Right lobe of liver (tissue), 4 donors: ENCODE results near the gene SPDL1.

ENCODE experiments used
- CTCF ChIP-seq, 4 donors: fragments of 200-600 bp in 3 of 4; fragments of 450-650 bp in 1 of 4; IDR thresholded peaks; one replicate each; pipeline versions ENCODE4 v1.5.1 to v1.8.0; 2016 to 2022; ENCODE audit warnings: antibody characterized with exemption in 4 of 4, mild to moderate bottlenecking in 2 of 4
- POLR2A ChIP-seq: fragments of 450-650 bp; IDR thresholded peaks from one replicate; pipeline ENCODE4 v1.6.1; 2017; ENCODE audit warnings: antibody characterized with exemption, mild to moderate bottlenecking
- donor health status: DM: no; HTN: no; CAD: no.
- donor health status: DM: no; HTN: no; CAD: no.
- donor health status: DM: no; HTN: yes; CAD: no.

- TF ChIP-seq CTCF (IDR thresholded peaks at IDR 0.05): no peak
- no peak for TF ChIP-seq POLR2A
These were observed 65.2 kb downstream of the SPDL1 start for GRCh38 chr5:169648725-169649310.
